ENCODE measurements around the gene THRSP.

DNA sequence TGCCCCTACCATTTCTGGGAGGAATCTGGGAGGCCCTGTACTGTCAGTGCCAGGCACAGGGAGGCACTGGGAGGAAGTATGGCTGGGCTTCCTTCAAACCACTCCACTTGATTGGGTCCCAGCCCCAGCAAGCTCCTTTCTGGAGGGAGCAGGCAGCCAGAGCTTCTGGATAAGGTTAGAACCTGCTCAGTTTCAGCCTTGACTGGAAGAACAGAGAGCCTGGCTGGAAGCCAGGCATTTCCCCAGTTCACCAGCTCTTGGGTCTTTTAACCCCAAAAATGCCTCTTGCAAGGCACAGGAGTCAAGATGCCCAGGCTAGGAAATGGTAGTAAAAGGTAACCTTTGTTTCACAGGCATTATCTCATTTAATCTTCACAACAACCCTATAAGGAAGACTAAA lies 31.6 kb upstream of the THRSP start:
- TF ChIP-seq RNF2 (IDR thresholded peaks at IDR 0.05; ENCODE audit: borderline replicate concordance, low read depth), result no peak
- TF ChIP-seq, protein P1, sequence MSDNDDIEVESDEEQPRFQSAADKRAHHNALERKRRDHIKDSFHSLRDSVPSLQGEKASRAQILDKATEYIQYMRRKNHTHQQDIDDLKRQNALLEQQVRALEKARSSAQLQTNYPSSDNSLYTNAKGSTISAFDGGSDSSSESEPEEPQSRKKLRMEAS (IDR thresholded peaks at IDR 0.05), result no peak
- TF ChIP-seq ESRRA (IDR thresholded peaks at IDR 0.05; ENCODE audit: borderline replicate concordance, low read length), result no peak
- TF ChIP-seq, protein P2, sequence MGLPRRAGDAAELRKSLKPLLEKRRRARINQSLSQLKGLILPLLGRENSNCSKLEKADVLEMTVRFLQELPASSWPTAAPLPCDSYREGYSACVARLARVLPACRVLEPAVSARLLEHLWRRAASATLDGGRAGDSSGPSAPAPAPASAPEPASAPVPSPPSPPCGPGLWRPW (IDR thresholded peaks at IDR 0.05), result no peak
- TF ChIP-seq, protein P3, sequence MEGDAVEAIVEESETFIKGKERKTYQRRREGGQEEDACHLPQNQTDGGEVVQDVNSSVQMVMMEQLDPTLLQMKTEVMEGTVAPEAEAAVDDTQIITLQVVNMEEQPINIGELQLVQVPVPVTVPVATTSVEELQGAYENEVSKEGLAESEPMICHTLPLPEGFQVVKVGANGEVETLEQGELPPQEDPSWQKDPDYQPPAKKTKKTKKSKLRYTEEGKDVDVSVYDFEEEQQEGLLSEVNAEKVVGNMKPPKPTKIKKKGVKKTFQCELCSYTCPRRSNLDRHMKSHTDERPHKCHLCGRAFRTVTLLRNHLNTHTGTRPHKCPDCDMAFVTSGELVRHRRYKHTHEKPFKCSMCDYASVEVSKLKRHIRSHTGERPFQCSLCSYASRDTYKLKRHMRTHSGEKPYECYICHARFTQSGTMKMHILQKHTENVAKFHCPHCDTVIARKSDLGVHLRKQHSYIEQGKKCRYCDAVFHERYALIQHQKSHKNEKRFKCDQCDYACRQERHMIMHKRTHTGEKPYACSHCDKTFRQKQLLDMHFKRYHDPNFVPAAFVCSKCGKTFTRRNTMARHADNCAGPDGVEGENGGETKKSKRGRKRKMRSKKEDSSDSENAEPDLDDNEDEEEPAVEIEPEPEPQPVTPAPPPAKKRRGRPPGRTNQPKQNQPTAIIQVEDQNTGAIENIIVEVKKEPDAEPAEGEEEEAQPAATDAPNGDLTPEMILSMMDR (IDR thresholded peaks at IDR 0.05), result no peak
- no peak for TF ChIP-seq CEBPB (IDR thresholded peaks at IDR 0.05)
- no peak for TF ChIP-seq HDAC2 (IDR thresholded peaks at IDR 0.05)
- no peak for TF ChIP-seq EP300 (IDR thresholded peaks at IDR 0.05)
- no peak for TF ChIP-seq RAD21 (conservative IDR thresholded peaks at IDR 0.05 in 1 of 2, IDR thresholded peaks at IDR 0.05 in 1 of 2)
- TF ChIP-seq MYC (IDR thresholded peaks at IDR 0.05; ENCODE audit: borderline replicate concordance, low read length), result no peak
- TF ChIP-seq JUN (IDR thresholded peaks at IDR 0.05), result no peak
- no peak for TF ChIP-seq KDM1A (IDR thresholded peaks at IDR 0.05; ENCODE audit: low read depth)
- no peak for TF ChIP-seq EHF (CRISPR knock-in tag; IDR thresholded peaks at IDR 0.05)
- TF ChIP-seq, protein P4, sequence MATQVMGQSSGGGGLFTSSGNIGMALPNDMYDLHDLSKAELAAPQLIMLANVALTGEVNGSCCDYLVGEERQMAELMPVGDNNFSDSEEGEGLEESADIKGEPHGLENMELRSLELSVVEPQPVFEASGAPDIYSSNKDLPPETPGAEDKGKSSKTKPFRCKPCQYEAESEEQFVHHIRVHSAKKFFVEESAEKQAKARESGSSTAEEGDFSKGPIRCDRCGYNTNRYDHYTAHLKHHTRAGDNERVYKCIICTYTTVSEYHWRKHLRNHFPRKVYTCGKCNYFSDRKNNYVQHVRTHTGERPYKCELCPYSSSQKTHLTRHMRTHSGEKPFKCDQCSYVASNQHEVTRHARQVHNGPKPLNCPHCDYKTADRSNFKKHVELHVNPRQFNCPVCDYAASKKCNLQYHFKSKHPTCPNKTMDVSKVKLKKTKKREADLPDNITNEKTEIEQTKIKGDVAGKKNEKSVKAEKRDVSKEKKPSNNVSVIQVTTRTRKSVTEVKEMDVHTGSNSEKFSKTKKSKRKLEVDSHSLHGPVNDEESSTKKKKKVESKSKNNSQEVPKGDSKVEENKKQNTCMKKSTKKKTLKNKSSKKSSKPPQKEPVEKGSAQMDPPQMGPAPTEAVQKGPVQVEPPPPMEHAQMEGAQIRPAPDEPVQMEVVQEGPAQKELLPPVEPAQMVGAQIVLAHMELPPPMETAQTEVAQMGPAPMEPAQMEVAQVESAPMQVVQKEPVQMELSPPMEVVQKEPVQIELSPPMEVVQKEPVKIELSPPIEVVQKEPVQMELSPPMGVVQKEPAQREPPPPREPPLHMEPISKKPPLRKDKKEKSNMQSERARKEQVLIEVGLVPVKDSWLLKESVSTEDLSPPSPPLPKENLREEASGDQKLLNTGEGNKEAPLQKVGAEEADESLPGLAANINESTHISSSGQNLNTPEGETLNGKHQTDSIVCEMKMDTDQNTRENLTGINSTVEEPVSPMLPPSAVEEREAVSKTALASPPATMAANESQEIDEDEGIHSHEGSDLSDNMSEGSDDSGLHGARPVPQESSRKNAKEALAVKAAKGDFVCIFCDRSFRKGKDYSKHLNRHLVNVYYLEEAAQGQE (IDR thresholded peaks at IDR 0.05), result no peak

Data from A549 (cell line).